Activated B cell treated with CpG ODN at 0.5 μM for 24 hours (primary cell): ENCODE measurements around the gene SLC38A11. TPM values are rescaled to one million over a fixed set of nuclear protein-coding genes. Genes with fewer than 3 reads are reported as not detected.

Source experiments
- ATAC-seq: fragments of 200-7000 bp; cut with Tn5 transposase; one replicate; pipeline ENCODE4 v1.10.0; 2021; ENCODE audit warnings: low read depth, mild to moderate bottlenecking, moderate library complexity
- CTCF ChIA-PET: fragments of 350-600 bp; sonication (Branson Sonifier 250); formaldehyde crosslinking; loops from one replicate; lab custom pipeline; 2021; ENCODE audit warnings: antibody characterized with exemption; lab: Charles Lee
- POLR2A ChIA-PET: fragments of 350-600 bp; sonication (Branson Sonifier 250); formaldehyde crosslinking; loops from one replicate; lab custom pipeline; 2021; ENCODE audit warnings: antibody characterized with exemption; lab: Charles Lee
- DNase-seq: peaks from one replicate; pipeline ENCODE4 v3.0.0; 2022
- H3K27ac Mint-ChIP-seq: one replicate; pipeline ENCODE4 v1.8.0; 2020; ENCODE audit warnings: mixed read lengths
- H3K27me3 Mint-ChIP-seq: one replicate; pipeline ENCODE4 v1.8.0; 2021; ENCODE audit warnings: mixed read lengths
- H3K36me3 Mint-ChIP-seq: one replicate; pipeline ENCODE4 v1.8.0; 2021; ENCODE audit warnings: low read depth, mixed read lengths
- H3K4me1 Mint-ChIP-seq: one replicate; pipeline ENCODE4 v1.8.0; 2021; ENCODE audit warnings: mixed read lengths
- H3K4me3 Mint-ChIP-seq: one replicate; pipeline ENCODE4 v1.8.0; 2020; ENCODE audit warnings: mild to moderate bottlenecking, mixed read lengths
- H3K9me3 Mint-ChIP-seq: one replicate; pipeline ENCODE4 v1.8.0; 2020; ENCODE audit warnings: mixed read lengths
- intact Hi-C: fragments of 100-400 bp; cut with micrococcal nuclease; formaldehyde crosslinking; loops from one replicate; pipeline ENCODE4 v1.15.1; 2024
- total RNA-seq: library from RNA; stranded (reverse); gene quantifications from 2 replicates; pipeline ENCODE4 v1.2.3, GENCODE V29; 2022
- TF ChIP-seq, protein P1 (sequence below): fragments of 200-600 bp; IDR thresholded peaks from one replicate; pipeline ENCODE4 v1.8.0; 2022; ENCODE audit warnings: antibody characterized with exemption, mild to moderate bottlenecking

Gene SLC38A11
- total RNA-seq, 1 donor from 2014 or later: 2.6 TPM

DNA sequence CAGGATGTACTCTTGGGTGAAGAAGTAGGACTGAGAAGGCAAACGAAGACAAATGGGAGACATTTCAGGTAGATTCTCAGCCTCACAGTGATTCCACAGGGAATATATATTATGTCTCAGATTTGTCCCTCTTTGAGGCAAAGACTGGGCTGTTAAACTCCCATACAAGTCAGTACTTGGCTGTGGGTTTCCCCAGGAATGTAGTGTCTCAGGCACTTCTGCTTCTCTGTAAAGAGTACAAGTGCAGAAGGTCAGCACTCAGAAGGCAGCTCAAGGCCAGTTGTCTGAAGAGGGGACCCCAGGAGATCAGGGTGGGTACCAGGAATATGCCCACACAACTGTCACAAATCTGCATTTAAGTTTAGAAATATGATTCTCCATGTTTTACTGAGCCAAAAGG, 73.8 kb downstream of the SLC38A11 start:
- no peaks in the 10 kb centered on the region for H3K27me3 Mint-ChIP-seq
- H3K4me3 Mint-ChIP-seq: no peak overlapping the region
- H3K36me3 Mint-ChIP-seq: no peaks in the 10 kb centered on the region
- DNase-seq: no peak
- H3K9me3 Mint-ChIP-seq: no peaks in the 10 kb centered on the region
- H3K4me1 Mint-ChIP-seq: peaks cover 10% of the 10 kb centered on the region
- ATAC-seq: no peak
- intact Hi-C loops: no loop called here
- CTCF ChIA-PET: interaction anchor here (1.1 kb wide), 1 partner anchor 32 kb away, joined by 4 read pairs; no protein-coding TSS in a partner anchor
- no peak overlapping the region for H3K27ac Mint-ChIP-seq
- TF ChIP-seq, protein P1, sequence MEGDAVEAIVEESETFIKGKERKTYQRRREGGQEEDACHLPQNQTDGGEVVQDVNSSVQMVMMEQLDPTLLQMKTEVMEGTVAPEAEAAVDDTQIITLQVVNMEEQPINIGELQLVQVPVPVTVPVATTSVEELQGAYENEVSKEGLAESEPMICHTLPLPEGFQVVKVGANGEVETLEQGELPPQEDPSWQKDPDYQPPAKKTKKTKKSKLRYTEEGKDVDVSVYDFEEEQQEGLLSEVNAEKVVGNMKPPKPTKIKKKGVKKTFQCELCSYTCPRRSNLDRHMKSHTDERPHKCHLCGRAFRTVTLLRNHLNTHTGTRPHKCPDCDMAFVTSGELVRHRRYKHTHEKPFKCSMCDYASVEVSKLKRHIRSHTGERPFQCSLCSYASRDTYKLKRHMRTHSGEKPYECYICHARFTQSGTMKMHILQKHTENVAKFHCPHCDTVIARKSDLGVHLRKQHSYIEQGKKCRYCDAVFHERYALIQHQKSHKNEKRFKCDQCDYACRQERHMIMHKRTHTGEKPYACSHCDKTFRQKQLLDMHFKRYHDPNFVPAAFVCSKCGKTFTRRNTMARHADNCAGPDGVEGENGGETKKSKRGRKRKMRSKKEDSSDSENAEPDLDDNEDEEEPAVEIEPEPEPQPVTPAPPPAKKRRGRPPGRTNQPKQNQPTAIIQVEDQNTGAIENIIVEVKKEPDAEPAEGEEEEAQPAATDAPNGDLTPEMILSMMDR: no peak
- POLR2A ChIA-PET: no interaction called here

DNA sequence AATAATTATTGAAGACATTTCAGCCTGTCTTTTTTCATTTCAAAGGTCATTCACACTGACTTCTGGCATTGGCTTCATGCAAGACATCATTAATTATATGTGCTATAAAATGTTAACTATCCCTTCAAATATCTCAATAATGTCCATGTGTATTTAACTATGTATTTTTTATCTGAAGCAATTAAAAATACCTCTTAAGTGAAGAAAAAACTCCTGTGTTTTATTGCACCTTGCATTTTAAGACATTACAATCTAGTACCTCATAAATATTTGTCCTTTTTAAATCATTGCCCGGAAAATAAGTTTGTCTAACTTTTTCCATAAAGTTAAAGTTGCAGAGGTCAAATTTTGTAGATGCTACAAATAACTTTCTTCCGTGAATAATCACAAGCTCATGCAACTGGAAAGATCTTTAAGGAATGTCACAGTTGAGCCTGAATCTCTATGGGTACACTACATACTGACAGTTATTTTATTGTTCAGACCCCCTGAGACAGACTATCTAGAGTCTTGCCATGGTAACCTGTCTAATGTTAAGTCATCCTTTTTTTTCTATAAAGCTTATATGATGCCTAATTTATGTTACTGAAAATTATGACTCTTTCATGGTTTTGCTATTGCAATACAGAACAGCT, 75.3 kb downstream of the SLC38A11 start:
- intact Hi-C loops: no loop called here
- no peaks in the 10 kb centered on the region for H3K9me3 Mint-ChIP-seq
- ATAC-seq (no peak), DNase-seq (no peak)
- ChIA-PET POLR2A (no interaction called here), CTCF (no interaction called here)
- no peak overlapping the region for H3K4me3 Mint-ChIP-seq
- H3K27ac Mint-ChIP-seq: no peak overlapping the region
- H3K4me1 Mint-ChIP-seq: peaks cover 11% of the 10 kb centered on the region
- no peaks in the 10 kb centered on the region for H3K36me3 Mint-ChIP-seq
- H3K27me3 Mint-ChIP-seq: no peaks in the 10 kb centered on the region
- TF ChIP-seq, protein P1: no peak

DNA sequence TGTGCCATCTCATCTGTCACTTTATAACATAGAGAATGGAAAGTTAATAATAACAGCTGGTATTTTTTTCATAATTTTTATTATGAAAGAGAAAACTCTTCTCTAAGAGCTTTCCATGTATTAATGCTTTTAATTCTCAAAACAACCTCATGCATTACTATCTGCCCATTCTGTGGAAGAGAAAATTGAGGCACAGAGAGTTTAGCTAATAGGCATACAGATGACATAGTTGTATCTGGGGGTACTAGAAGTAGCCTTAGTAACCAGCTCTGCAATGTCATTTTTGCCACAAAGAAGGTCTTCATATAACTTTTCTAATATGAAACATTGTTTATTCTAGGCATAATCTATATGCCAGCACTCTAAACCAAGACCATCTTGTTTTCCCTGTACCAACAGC, 77.4 kb downstream of the SLC38A11 start:
- no peaks in the 10 kb centered on the region for H3K9me3 Mint-ChIP-seq
- ATAC-seq (no peak), DNase-seq (no peak)
- intact Hi-C loops: loop anchor here (1.0 kb wide), 1 partner anchor 9 kb away; no protein-coding TSS in a partner anchor
- H3K4me3 Mint-ChIP-seq: no peak overlapping the region
- no peaks in the 10 kb centered on the region for H3K27me3 Mint-ChIP-seq
- peaks cover 11% of the 10 kb centered on the region for H3K4me1 Mint-ChIP-seq
- H3K27ac Mint-ChIP-seq: no peak overlapping the region
- POLR2A ChIA-PET: interaction anchor here (2.1 kb wide), 1 partner anchor 37 kb away, joined by 10 read pairs; the partner anchor contains the start of gene COBLL1
- CTCF ChIA-PET: no interaction called here
- TF ChIP-seq, protein P1: no peak
- H3K36me3 Mint-ChIP-seq: no peaks in the 10 kb centered on the region

DNA sequence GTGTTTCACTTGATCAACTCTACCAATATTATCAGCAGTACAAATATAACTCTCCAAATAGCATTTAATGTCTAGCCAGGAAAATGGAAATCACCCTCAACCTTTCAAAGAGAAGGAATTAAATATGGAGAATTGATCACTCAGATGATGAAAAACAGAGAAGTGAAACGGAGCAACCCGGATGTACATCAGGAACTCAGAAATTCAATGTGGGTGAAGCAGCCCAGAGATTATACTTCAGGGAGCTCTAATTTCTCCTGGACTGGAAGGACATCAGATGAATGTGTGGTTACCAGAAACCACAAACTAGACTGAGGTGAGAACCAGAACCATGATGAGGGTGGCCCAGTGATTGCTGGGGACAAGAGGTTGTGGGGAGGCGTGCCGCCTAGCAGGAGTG, 78.2 kb downstream of the SLC38A11 start:
- no peaks in the 10 kb centered on the region for H3K36me3 Mint-ChIP-seq
- ChIA-PET POLR2A (interaction anchor here (0.6 to 2.1 kb wide), 3 partner anchors 10 to 36 kb away, joined by 3 to 10 read pairs (median 4); partner anchors contain the start of gene COBLL1), CTCF (no interaction called here)
- no peaks in the 10 kb centered on the region for H3K9me3 Mint-ChIP-seq
- H3K4me1 Mint-ChIP-seq: peaks cover 11% of the 10 kb centered on the region
- ATAC-seq (peak; percentile 31), DNase-seq (no peak)
- TF ChIP-seq, protein P1: no peak
- no peak overlapping the region for H3K4me3 Mint-ChIP-seq
- intact Hi-C loops: loop anchor here (1.0 kb wide), 1 partner anchor 8 kb away; no protein-coding TSS in a partner anchor
- H3K27me3 Mint-ChIP-seq: no peaks in the 10 kb centered on the region
- H3K27ac Mint-ChIP-seq: peak overlapping the region; percentile 41

DNA sequence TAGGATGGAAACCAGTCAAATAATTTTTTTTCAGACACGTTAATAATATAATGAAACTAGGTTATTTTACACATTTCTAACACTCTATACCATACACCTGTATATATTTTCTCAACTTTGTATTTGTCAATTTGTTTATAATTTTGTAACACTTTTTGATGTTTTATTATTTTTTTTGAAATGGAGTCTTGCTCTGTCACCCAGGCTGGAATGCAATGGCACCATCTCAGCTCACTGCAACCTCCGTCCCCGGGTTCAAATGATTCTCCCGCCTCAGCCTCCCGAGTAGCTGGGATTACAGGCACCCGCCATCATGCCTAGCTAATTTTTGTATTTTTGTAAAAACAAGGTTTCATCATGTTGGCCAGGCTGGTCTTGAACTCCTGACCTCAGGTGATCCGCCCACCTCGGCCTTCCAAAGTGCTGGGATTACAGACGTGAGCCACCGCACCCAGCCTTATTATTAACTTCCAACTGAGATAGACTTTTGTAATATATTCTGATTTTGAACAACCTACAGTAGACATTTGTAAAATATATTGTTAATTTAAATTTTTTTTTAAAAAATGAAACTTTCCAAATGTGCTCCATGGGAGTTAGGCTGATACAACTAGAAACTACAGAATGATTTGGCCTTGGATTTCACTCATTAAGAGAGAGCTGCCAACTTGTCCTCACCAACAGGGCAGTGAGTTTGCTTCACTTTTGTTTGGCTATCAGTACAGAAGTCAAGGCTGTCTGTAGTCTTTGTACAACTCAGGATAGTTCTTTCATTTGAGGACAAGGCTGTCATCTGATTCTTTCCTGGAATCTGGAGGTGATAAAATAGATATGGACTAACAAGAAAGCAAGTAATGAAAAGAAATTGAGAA, 79.8 kb downstream of the SLC38A11 start:
- TF ChIP-seq, protein P1: no peak
- DNase-seq: no peak
- H3K4me1 Mint-ChIP-seq: peaks cover 11% of the 10 kb centered on the region
- no peaks in the 10 kb centered on the region for H3K9me3 Mint-ChIP-seq
- intact Hi-C loops: no loop called here
- H3K27me3 Mint-ChIP-seq: no peaks in the 10 kb centered on the region
- H3K4me3 Mint-ChIP-seq: no peak overlapping the region
- H3K36me3 Mint-ChIP-seq: no peaks in the 10 kb centered on the region
- ChIA-PET CTCF (interaction anchor here (1.3 kb wide), 1 partner anchor 38 kb away, joined by 4 read pairs; no protein-coding TSS in a partner anchor), POLR2A (no interaction called here)
- no peak overlapping the region for H3K27ac Mint-ChIP-seq
- ATAC-seq: no peak
